GM19372 (cell line): ENCODE results near the gene CFP.
"Not testable (repeated sequence)": the region's sequence is repeated elsewhere in the genome, so short reads cannot be mapped to it uniquely, and the experiment has no call there.

ENCODE experiments used
- ATAC-seq: cut with Tn5 transposase; IDR thresholded peaks from one replicate; pipeline ENCODE4 v1.9.1; 2021; ENCODE audit warnings: mild to moderate bottlenecking, low read depth, moderate library complexity; ENCODE audit not compliant: unreplicated experiment

Gene CFP

GRCh38 chrX:47629419-47630200 is at the start of gene CFP:
CFP (minus strand) TSS chrX:47629930; CDS start chrX:47629844, 86 bp downstream.
- ATAC-seq, result no peak

- ATAC-seq, result not testable (repeated sequence)
Measured at GRCh38 chrX:47675959-47676859, 46.5 kb upstream of the CFP start.

GRCh38 chrX:47674776-47675175 is 45.0 kb upstream of the CFP start:
- ATAC-seq, result no peak

GRCh38 chrX:47665797-47666196 is 36.1 kb upstream of the CFP start:
- not testable (repeated sequence) for ATAC-seq

GRCh38 chrX:47664737-47665136 is 35.0 kb upstream of the CFP start:
- no peak for ATAC-seq

GRCh38 chrX:47662144-47662657 is 32.5 kb upstream of the CFP start:
- no peak for ATAC-seq

- no peak for ATAC-seq
Measured at GRCh38 chrX:47661539-47661938, 31.8 kb upstream of the CFP start.

- no peak for ATAC-seq
Measured at GRCh38 chrX:47659421-47659726, 29.6 kb upstream of the CFP start.

GRCh38 chrX:47658684-47659420 is 29.1 kb upstream of the CFP start, which contains the start of gene UXT:
UXT (minus strand) TSS chrX:47659180; CDS start chrX:47658927, 253 bp downstream.
- peak; percentile 76 for ATAC-seq

GRCh38 chrX:47658301-47658683 is 28.6 kb upstream of the CFP start:
- no peak for ATAC-seq

GRCh38 chrX:47651043-47651905 is 21.5 kb upstream of the CFP start:
- ATAC-seq, result no peak

- peak; percentile 85 for ATAC-seq
Measured at GRCh38 chrX:47650164-47651042, 20.7 kb upstream of the CFP start, which contains the start of gene ELK1. ELK1 (minus strand) TSS chrX:47650563; CDS start chrX:47641441, 9,122 bp downstream.

GRCh38 chrX:47649781-47650163 is 20.0 kb upstream of the CFP start:
- ATAC-seq, result no peak

GRCh38 chrX:47649271-47649670 is 19.5 kb upstream of the CFP start:
- ATAC-seq, result no peak

- ATAC-seq, result no peak
Measured at GRCh38 chrX:47648376-47648775, 18.6 kb upstream of the CFP start.

- no peak for ATAC-seq
Measured at GRCh38 chrX:47646636-47647035, 16.9 kb upstream of the CFP start.

- no peak for ATAC-seq
Measured at GRCh38 chrX:47645530-47645929, 15.8 kb upstream of the CFP start.

GRCh38 chrX:47644557-47645091 is 14.9 kb upstream of the CFP start:
- no peak for ATAC-seq
